RPMI7951 (cell line): Measurements from ENCODE around the gene SLAMF6. TPM values are rescaled to one million over a fixed set of nuclear protein-coding genes. Genes with fewer than 3 reads are reported as not detected.
A peak's percentile ranks its signal among the peaks of the same experiment; 100 is the strongest.

Experiments
- DNase-seq: peaks from one replicate; pipeline ENCODE4 v3.0.0-alpha.2; 2012; ENCODE audit warnings: low read depth
- total RNA-seq: library from RNA; depleted of rRNA; stranded (reverse); fragments of >200 nt; shearing (Covaris generic); gene quantifications from 2 replicates; pipeline ENCODE4 v1.2.3, GENCODE V29; 2014

Gene SLAMF6
- total RNA-seq, 1 experiment from 2014 or later: not detected

DNA sequence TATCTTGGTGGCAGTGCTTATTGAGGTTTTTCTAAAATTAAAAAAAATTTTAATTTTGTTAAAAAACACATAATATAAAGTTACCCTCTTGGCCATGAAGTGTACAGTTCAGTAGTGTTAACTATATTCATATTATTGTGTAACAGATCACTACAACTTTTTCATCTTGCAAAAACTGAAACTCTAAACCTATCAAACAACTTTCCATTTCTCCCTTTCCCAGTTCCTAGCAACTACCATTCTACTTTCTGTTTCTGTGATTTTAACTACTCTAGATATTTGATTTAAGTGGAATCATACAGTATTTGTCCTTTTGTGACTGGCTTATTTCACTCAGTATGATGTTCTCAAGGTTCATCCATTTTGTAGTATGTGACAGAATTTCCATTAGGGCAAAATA lies 55.5 kb downstream of the SLAMF6 start:
- DNase-seq: no peak

DNA sequence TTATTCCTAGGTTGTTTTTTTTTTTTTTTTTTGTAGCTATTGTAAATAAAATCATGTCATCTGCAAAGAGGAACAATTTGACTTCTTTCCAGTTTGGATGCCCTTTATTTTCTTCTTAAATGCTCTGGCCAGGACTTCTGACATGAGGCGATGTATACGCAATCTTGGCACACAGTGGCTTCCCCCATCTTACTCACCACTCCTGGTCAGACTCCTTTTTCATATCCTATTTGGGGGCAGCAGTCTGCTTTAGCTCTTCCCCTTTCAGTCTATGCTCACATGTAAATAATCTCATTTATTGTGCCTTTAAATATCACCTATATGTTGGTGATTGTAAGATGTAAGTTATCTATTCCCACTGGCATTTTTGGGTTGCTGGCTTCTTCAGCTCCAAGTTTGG lies 56.1 kb downstream of the SLAMF6 start:
- DNase-seq: no peak

DNA sequence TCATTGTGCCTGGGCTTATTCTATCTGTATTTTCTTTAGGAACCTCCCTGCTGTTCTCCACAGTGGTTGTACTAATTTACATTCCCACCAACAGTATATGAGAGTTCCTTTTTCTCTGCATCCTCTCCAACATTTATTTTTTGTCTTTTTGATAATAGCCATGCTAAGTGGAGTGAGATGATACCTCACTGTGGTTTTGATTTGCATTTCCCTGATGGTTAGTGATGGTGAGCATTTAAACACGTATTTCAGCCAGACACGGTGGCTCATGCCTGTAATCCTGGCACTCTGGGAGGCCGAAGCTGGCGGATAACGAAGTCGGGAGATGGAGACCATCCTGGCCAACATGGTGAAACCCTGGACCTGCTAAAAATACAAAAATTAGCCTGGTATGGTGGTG lies 57.9 kb downstream of the SLAMF6 start:
- no peak for DNase-seq

DNA sequence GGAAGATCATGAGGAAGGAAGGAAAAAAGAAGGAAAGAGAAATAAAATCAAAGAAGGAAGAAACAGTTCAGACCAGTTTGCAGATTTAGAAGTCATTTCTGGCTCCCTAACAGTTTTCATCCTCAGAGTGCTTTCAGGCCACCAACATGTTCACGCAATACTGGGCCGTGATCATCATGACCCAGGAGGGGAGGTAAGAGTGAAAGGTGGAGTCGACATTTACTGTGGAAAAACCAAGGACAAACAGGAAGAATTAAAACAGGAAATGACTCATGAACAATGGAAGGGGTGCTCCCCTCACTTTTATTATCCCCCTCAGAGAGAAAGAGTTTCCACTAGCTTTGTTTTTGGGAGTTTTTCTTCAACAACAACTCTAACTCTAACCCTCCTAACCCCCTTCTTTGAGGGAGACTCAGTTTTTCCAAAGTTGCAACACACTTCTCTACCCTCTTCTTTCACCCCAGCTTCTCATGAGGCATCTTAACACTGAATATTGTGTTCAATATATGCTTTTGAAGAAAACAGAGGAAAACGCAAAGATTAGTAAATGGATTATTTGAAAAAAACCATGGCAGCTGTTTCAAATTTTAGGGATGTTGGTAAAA lies 62.3 kb downstream of the SLAMF6 start:
- DNase-seq: no peak

- no peak for DNase-seq
Measured at GRCh38 chr1:160460214-160460642, 62.8 kb downstream of the SLAMF6 start.

- no peak for DNase-seq
Measured at GRCh38 chr1:160459687-160460086, 63.4 kb downstream of the SLAMF6 start.

- DNase-seq: peak; percentile 23
Measured at GRCh38 chr1:160459056-160459455, 64.0 kb downstream of the SLAMF6 start.

GRCh38 chr1:160455153-160455517 lies 67.9 kb downstream of the SLAMF6 start:
- no peak for DNase-seq

DNA sequence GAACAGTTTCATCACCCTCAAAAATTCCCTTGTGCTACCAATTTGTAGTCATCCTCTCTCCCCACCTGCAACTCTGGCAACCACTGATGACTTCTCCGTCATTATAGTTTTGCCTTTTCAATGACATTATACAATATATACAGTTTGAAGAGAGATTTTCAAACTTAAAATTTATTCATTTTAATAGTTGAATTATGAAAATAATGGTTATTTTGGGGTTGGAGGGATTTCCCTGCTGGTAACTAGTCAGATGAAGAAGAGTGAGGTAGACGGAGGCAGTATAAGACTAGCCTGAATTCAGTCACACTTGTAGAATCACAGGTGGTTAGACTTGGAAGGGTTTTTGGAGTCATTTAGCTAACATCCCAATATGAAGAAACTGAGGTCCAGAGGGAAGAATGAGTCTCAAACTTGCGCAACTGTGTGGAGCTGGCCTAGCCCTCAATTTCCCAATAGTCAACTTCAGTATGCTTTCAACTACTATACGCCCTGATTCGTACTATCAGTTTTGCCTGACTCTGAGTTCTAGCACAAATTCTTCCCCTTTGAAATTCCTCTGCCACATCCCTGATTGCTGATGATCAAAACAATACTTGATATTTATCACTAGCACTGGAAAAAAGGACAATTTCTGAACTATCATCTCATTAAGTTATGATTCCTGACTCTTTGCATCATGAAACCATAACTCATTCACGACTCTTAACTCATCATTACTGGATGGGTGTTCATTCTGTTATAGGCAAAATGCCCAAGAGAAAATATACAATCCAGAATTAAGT lies 68.5 kb downstream of the SLAMF6 start:
- DNase-seq: no peak

DNA sequence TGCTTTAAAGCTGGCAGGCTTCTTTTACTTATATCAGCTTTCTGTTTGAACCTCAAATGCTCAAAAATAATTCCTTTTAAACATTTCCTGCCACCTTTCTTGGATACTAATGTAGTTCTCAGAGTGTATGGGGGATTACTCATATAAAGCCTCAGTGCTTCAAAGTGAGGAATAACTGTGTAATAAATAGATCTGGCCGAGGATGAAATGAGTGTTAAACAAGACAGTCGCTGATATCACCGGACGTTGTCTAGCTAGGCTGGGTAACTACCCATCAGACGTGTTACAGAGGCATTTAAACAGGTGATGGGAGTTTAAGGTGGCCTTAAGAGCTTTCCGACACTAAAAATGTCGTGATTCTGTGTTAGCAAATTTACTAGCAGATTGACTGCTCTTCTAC lies 69.6 kb downstream of the SLAMF6 start:
- no peak for DNase-seq

DNA sequence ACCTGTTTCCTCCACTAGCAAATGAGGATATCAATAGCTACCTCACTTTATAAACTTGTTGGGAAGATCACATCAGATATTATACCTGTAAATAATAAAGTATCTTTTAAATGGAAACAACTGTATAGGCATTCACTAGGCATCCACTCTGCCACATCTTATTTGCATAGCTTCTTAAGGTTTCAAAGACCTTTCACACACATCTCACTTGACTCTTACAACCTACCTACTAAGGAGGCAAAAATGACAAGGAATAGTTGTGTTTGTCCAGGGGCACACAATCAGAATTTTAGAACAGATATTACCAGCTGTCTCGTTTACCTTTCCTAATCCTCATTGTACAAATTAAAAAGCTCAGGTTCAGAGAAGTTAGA lies 71.2 kb downstream of the SLAMF6 start:
- DNase-seq: no peak

GRCh38 chr1:160451119-160451858 lies 71.8 kb downstream of the SLAMF6 start:
- no peak for DNase-seq

DNA sequence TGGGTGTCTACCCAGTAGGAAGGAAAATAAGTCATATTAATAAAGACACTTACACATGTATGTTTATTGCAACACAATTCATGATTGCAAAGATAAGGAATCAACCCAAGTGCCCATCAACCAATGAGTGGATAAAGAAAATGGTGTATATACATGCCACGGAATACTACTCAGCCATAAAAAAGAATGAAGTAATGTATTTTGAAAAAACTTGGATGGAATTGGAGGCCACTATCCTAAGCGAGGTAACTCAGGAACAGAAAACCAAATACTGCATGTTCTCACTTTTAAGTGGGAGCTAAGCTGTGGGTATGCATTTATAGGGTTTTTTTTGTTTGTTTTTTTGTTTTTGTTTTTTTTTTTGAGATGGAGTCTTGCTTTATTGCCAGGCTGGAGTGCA lies 73.6 kb downstream of the SLAMF6 start:
- no peak for DNase-seq

GRCh38 chr1:160446945-160447600 lies 76.0 kb downstream of the SLAMF6 start:
- DNase-seq: no peak

DNA sequence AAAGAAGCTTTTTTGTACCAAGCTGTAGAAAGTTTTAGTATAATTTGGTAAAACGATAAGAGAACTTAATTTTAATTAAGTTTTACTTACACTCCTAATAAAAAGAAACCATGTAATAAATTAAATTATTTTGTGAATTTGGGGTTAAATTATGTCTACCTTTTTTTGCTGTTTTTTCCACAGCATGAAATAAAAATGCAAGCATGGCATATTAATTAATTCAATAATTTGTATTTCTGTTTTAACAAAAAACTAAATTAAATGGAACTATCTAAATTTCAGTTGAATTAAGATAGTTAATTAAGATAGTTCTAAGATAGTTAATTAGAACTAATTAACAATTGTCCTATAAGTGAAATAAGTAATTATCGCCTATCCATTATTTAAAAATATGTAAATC lies 83.3 kb downstream of the SLAMF6 start:
- no peak for DNase-seq

DNA sequence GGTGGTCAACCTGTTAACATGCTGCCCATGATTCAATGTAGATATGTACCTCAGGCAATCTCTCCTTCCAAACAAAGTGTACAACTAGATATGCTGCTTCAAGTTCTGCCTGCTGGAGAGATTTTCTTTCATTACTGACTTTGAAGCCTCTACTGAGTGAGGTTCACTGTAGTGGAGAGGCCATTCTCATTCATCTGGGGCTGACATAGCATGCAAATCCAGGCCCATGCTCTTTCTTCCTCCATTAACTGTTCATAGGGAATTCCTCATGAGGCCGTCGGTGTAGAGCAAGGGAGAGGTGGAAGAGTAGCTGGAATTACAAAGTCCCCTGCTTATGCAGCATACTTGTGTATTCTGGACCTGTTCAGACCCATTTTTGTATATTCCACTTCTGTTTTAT lies 84.1 kb downstream of the SLAMF6 start:
- DNase-seq: no peak

GRCh38 chr1:160438317-160438918 lies 84.6 kb downstream of the SLAMF6 start:
- no peak for DNase-seq

DNA sequence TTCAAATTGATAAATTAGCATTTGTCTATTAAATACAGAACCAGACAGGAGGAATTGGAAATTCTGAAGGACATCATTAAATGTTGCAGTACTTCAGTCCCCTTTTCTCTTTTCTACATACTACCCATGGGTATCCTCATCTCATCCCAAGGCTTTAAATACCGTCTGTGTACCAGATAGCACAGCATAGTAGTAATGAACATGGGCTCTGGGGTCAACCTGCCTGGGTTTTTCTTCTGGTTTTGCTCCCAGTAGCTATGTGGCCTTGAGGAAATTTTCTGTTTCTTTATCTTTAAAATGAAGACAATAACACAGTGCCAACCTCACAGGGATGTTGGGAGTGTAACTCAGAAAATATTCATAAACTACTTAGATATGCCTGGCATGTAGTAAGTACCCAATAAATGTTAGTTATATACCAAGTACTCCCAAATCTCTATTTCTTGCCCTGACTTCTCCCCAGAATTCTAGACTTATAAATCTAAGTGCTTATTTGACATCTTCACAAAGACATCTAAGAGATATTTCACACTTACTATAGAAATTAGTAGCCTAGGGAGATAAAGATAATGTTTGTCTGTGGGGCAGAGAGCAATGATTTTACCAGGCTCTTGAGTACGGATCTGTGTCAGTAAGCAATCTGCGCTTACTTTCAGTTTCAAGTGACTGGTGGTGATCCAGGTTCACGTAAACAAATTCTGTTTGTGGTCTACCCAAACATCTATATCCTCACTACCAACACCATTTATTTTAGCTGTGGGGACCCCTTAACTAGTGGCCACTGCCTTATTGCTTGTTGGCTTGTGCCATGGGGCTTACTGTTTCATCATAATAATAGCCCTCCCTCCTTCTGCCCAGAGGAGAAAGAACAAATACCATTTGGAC lies 85.4 kb downstream of the SLAMF6 start:
- DNase-seq: no peak

DNA sequence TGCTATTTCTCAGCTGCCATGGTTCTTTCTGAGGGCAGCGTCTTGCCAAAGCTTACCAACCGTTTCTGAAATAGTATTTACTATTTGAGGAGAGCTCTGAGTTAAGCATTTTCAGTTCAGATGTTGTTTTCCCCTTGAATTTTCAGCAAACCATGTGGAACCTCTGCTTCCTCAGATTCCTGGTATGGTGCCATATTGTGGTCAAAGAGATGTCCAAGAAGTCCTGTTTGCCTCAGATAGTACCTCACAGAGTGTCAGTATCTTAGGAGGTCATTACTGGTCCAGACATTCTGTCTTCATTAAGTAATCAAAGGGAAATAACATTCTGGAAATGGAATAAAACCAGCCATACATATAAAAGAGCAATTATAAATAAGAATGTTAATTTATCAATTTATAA lies 86.1 kb downstream of the SLAMF6 start:
- DNase-seq: no peak
